Stomach smooth muscle (tissue), 2 donors: ENCODE data around the gene GRWD1.

Experiments
- H3K27ac ChIP-seq: one replicate; pipeline ENCODE4 v1.7.0; 2013; ENCODE audit warnings: mild to moderate bottlenecking, low read length, inconsistent platforms
- H3K27me3 ChIP-seq, 2 donors: one replicate each; pipeline ENCODE4 v1.7.0; 2013; ENCODE audit warnings: low read length in 2 of 2; ENCODE audit not compliant: insufficient read depth in 2 of 2, control insufficient read depth in 1 of 2
- H3K36me3 ChIP-seq, 2 donors: one replicate each; pipeline ENCODE4 v1.7.0; 2013; ENCODE audit warnings: low read length in 2 of 2; ENCODE audit not compliant: control insufficient read depth in 2 of 2, insufficient read depth in 2 of 2
- H3K4me1 ChIP-seq: one replicate; pipeline ENCODE4 v1.7.0; 2013; ENCODE audit warnings: low read length; ENCODE audit not compliant: control insufficient read depth, insufficient read depth
- H3K4me3 ChIP-seq, 2 donors: one replicate each; pipeline ENCODE4 v1.7.0; 2013; ENCODE audit warnings: low read length in 2 of 2
- H3K9ac ChIP-seq, 2 donors: one replicate each; pipeline ENCODE4 v1.7.0; 2013; ENCODE audit warnings: low read length in 2 of 2, mild to moderate bottlenecking in 1 of 2
- H3K9me3 ChIP-seq, 2 donors: one replicate each; pipeline ENCODE4 v1.7.0; 2013; ENCODE audit warnings: low read length in 2 of 2; ENCODE audit not compliant: control insufficient read depth in 2 of 2
- donor health status: healthy.
- donor health status: Pancreatic carcinoma.

The GRWD1 gene

GRCh38 chr19:48500830-48501493 is 55.2 kb downstream of the GRWD1 start:
- Histone ChIP-seq H3K9me3 (no peaks in the 10 kb centered on the region), H3K27ac (no peak overlapping the region), H3K36me3 (no peaks in the 10 kb centered on the region), H3K4me3 (no peak overlapping the region), H3K27me3 (peaks cover 32 to 44% of the 10 kb centered on the region in 2 donors), H3K9ac (no peak overlapping the region), H3K4me1 (peaks cover 8% of the 10 kb centered on the region)

DNA sequence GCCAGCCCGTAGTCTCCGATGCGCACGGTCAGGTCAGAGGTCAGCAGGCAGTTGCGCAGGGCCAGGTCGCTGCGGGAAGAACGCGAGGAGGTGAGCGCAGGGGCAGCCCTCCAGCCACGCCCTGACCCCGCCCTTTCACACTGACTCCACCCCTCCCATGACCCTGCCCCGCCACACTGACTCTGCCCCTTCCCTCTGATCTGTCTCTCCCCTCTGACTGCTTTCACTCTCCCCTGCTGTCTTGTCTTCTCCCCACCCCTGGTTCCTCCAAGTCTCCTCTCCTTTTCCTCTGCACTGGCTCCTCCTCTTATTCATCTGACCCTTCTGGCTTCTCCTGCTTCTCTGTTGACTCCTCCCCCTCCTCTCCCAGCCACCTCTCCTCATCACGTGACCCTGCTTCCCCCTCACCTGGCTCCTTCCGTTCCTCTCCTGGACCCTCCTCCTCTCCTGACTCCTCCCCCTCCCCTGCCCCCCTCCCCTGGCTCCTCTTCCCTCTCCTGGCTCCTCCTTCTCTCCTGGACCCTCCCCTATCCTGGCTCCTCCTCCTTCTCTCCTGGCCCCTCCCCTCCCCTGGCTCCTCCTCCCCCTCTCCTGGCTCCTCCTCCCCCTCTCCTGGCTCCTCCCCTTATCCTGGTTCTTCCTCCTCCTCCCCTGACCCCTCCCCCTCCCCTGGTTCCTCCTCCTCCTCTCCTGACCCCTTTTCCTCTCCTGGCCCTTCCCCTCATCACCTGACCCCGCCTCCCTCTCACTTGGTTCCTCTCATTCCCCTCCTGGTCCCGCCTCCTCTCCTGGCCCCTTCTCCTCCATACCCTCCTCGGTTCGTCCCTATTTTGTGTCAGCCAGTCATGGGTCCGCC is 55.9 kb downstream of the GRWD1 start:
- Histone ChIP-seq H3K27ac (no peak overlapping the region), H3K9ac (no peak overlapping the region), H3K4me3 (no peak overlapping the region), H3K36me3 (no peaks in the 10 kb centered on the region), H3K27me3 (peaks cover 32 to 44% of the 10 kb centered on the region in 2 donors), H3K9me3 (no peaks in the 10 kb centered on the region), H3K4me1 (peaks cover 8% of the 10 kb centered on the region)

- Histone ChIP-seq H3K36me3 (no peaks in the 10 kb centered on the region), H3K9me3 (no peaks in the 10 kb centered on the region), H3K27me3 (peaks cover 26 to 40% of the 10 kb centered on the region in 2 donors), H3K4me1 (peaks cover 8% of the 10 kb centered on the region), H3K4me3 (no peak overlapping the region), H3K27ac (no peak overlapping the region), H3K9ac (no peak overlapping the region)
Measured at GRCh38 chr19:48502350-48503018, 56.7 kb downstream of the GRWD1 start.

DNA sequence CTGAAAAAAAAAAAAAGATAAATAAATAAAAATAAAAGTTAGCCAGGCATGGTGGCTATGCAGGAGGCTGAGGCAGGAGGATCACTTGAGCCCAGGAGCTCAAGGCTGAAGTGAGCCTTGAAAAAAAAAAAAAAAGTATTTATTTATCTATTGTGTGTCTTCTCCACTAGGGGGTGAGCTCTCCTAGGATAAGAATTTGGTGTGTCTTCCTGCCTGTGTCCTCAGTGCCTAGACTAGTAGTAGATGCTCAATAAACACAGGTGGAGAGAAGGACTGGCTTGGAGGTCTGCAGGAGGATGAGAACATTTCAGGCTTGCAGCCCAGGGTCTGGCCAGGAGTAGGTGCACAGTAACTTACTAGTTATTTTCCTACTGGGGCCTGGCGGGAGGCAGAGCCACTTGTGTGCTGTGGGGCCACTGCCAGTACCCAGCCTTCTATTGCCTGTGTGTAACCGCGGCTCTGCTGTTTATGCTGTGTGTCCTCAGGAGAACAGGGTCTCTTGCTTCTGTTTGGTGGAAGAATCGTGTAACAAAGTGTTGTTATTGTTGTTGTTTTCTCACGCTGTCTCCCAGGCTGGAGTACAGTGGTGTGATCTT is 60.5 kb downstream of the GRWD1 start:
- Histone ChIP-seq H3K9ac (no peak overlapping the region), H3K27me3 (peaks cover 18 to 19% of the 10 kb centered on the region in 2 donors), H3K9me3 (no peaks in the 10 kb centered on the region), H3K4me3 (no peak overlapping the region), H3K4me1 (peaks cover 13% of the 10 kb centered on the region), H3K27ac (no peak overlapping the region), H3K36me3 (no peaks in the 10 kb centered on the region)
